GM08714 (cell line): ENCODE results near the gene FLACC1.
"Not testable (repeated sequence)": the region's sequence is repeated elsewhere in the genome, so short reads cannot be mapped to it uniquely, and the experiment has no call there.

Experiments
- H3K4me3 ChIP-seq: fragments of 200-500 bp; sonication (Bioruptor generic); 2 replicates; pipeline ENCODE4 v1.5.1; 2014; ENCODE audit warnings: mild to moderate bottlenecking, low read length, inconsistent platforms
- ZNF274 ChIP-seq: IDR thresholded peaks from 2 replicates; pipeline ENCODE4 v1.6.1; 2012; ENCODE audit warnings: mild to moderate bottlenecking, low read depth, low read length

FLACC1 gene

GRCh38 chr2:201257956-201258665, 99.0 kb downstream of the FLACC1 start:
- peak overlapping the region; percentile 62 for H3K4me3 ChIP-seq
- TF ChIP-seq ZNF274, result no peak

- no peak for TF ChIP-seq ZNF274
Measured at GRCh38 chr2:201257381-201257955, 99.7 kb downstream of the FLACC1 start.

GRCh38 chr2:201256082-201256481, 101.1 kb downstream of the FLACC1 start:
- H3K4me3 ChIP-seq, result no peak overlapping the region

More at GRCh38 chr2:201257381-201257955, 99.7 kb downstream of the FLACC1 start:
- H3K4me3 ChIP-seq, result peak overlapping the region; percentile 62

GRCh38 chr2:201255408-201256033, 101.6 kb downstream of the FLACC1 start:
- H3K4me3 ChIP-seq, result no peak overlapping the region
- no peak for TF ChIP-seq ZNF274

More at GRCh38 chr2:201256082-201256481, 101.1 kb downstream of the FLACC1 start:
- no peak for TF ChIP-seq ZNF274

- TF ChIP-seq ZNF274, result no peak
Measured at GRCh38 chr2:201254081-201254730, 102.9 kb downstream of the FLACC1 start.

GRCh38 chr2:201250741-201251140, 106.4 kb downstream of the FLACC1 start:
- TF ChIP-seq ZNF274, result no peak
- no peak overlapping the region for H3K4me3 ChIP-seq

More at GRCh38 chr2:201254081-201254730, 102.9 kb downstream of the FLACC1 start:
- no peak overlapping the region for H3K4me3 ChIP-seq

GRCh38 chr2:201249889-201250288, 107.3 kb downstream of the FLACC1 start:
- H3K4me3 ChIP-seq, result no peak overlapping the region
- TF ChIP-seq ZNF274, result no peak

- TF ChIP-seq ZNF274, result no peak
- no peak overlapping the region for H3K4me3 ChIP-seq
Measured at GRCh38 chr2:201248288-201248844, 108.8 kb downstream of the FLACC1 start.

- no peak for TF ChIP-seq ZNF274
- H3K4me3 ChIP-seq, result no peak overlapping the region
Measured at GRCh38 chr2:201246280-201246679, 110.9 kb downstream of the FLACC1 start.

GRCh38 chr2:201244829-201245228, 112.3 kb downstream of the FLACC1 start:
- no peak overlapping the region for H3K4me3 ChIP-seq
- TF ChIP-seq ZNF274, result no peak

- no peak overlapping the region for H3K4me3 ChIP-seq
- no peak for TF ChIP-seq ZNF274
Measured at GRCh38 chr2:201242571-201243277, 114.4 kb downstream of the FLACC1 start.

- not testable (repeated sequence) for H3K4me3 ChIP-seq
Measured at GRCh38 chr2:201239167-201239935, 117.8 kb downstream of the FLACC1 start.
